Calu3 (cell line): ENCODE data around the gene CFAP20. TPM values are rescaled to one million over a fixed set of nuclear protein-coding genes. Genes with fewer than 3 reads are reported as not detected.

ENCODE experiments used
- BruUV-seq: library from RNA; stranded (reverse); fragments of 400-500 nt; replicated peaks from 2 replicates; lab custom pipeline; 2021; lab: Mats Ljungman, UMichigan
- CTCF ChIA-PET: fragments of 300-600 bp; sonication (Branson Sonifier 250); formaldehyde crosslinking; loops from one replicate; lab custom pipeline; 2022; ENCODE audit warnings: antibody characterized with exemption; lab: Charles Lee
- DNase-seq: peaks from one replicate; pipeline ENCODE4 v3.0.0; 2022
- H3K27ac Mint-ChIP-seq: one replicate; pipeline ENCODE4 v1.8.0; 2022; ENCODE audit warnings: mixed read lengths; ENCODE audit not compliant: unreplicated experiment
- H3K27me3 Mint-ChIP-seq: one replicate; pipeline ENCODE4 v1.8.0; 2022; ENCODE audit warnings: mixed read lengths; ENCODE audit not compliant: unreplicated experiment
- H3K36me3 Mint-ChIP-seq: one replicate; pipeline ENCODE4 v1.8.0; 2022; ENCODE audit warnings: mild to moderate bottlenecking, moderate library complexity, mixed read lengths; ENCODE audit not compliant: insufficient read depth, unreplicated experiment
- H3K4me1 Mint-ChIP-seq: one replicate; pipeline ENCODE4 v1.8.0; 2022; ENCODE audit warnings: mild to moderate bottlenecking, low read depth, mixed read lengths; ENCODE audit not compliant: unreplicated experiment
- H3K4me3 Mint-ChIP-seq: one replicate; pipeline ENCODE4 v1.8.0; 2022; ENCODE audit warnings: mild to moderate bottlenecking, low read depth, moderate library complexity, mixed read lengths; ENCODE audit not compliant: unreplicated experiment
- H3K9me3 Mint-ChIP-seq: one replicate; pipeline ENCODE4 v1.8.0; 2022; ENCODE audit warnings: low read depth, mixed read lengths; ENCODE audit not compliant: unreplicated experiment
- CTCF ChIP-seq: fragments of 200-600 bp; IDR thresholded peaks from one replicate; pipeline ENCODE4 v1.8.0; 2022; ENCODE audit warnings: antibody characterized with exemption; ENCODE audit not compliant: unreplicated experiment
- intact Hi-C: fragments of 100-400 bp; cut with micrococcal nuclease; formaldehyde crosslinking; loops from one replicate; pipeline ENCODE4 v1.10.0; 2022; ENCODE audit not compliant: unreplicated experiment
- total RNA-seq: library from RNA; stranded (reverse); gene quantifications from 2 replicates; pipeline ENCODE4 v1.2.3, GENCODE V29; 2022

CFAP20 gene
- total RNA-seq, 1 experiment from 2014 or later: 63.8 TPM

GRCh38 chr16:58148526-58148925 is 19.3 kb upstream of the CFAP20 start:
- Mint-ChIP-seq H3K27me3 (peaks cover 52% of the 10 kb centered on the region), H3K4me1 (no peaks in the 10 kb centered on the region), H3K27ac (no peak overlapping the region), H3K36me3 (no peaks in the 10 kb centered on the region), H3K9me3 (no peaks in the 10 kb centered on the region), H3K4me3 (no peak overlapping the region)
- intact Hi-C loops: no loop called here
- CTCF ChIA-PET: no interaction called here
- BruUV-seq: no TSS peak
- no peak for DNase-seq
- no peak for TF ChIP-seq CTCF

GRCh38 chr16:58148099-58148498 is 18.9 kb upstream of the CFAP20 start:
- TF ChIP-seq CTCF: no peak
- Mint-ChIP-seq H3K27me3 (peaks cover 56% of the 10 kb centered on the region), H3K4me3 (no peak overlapping the region), H3K9me3 (no peaks in the 10 kb centered on the region), H3K4me1 (no peaks in the 10 kb centered on the region), H3K27ac (no peak overlapping the region), H3K36me3 (no peaks in the 10 kb centered on the region)
- intact Hi-C loops: no loop called here
- DNase-seq: no peak
- CTCF ChIA-PET: no interaction called here
- no TSS peak for BruUV-seq

- no peak for DNase-seq
Measured at GRCh38 chr16:58138852-58139251, 9.7 kb upstream of the CFAP20 start.

GRCh38 chr16:58137581-58137980 is 8.4 kb upstream of the CFAP20 start:
- CTCF ChIA-PET: interaction anchor here (0.6 kb wide), 1 partner anchor 515 kb away, joined by 5 read pairs; no protein-coding TSS in a partner anchor
- no peak for DNase-seq
- no TSS peak for BruUV-seq
- Mint-ChIP-seq H3K4me1 (no peaks in the 10 kb centered on the region), H3K9me3 (peaks cover 10% of the 10 kb centered on the region), H3K36me3 (no peaks in the 10 kb centered on the region), H3K27ac (no peak overlapping the region), H3K4me3 (no peak overlapping the region), H3K27me3 (no peaks in the 10 kb centered on the region)
- intact Hi-C loops: no loop called here
- no peak for TF ChIP-seq CTCF

More at GRCh38 chr16:58138852-58139251, 9.7 kb upstream of the CFAP20 start:
- no peak for TF ChIP-seq CTCF
- H3K27me3 Mint-ChIP-seq: peaks cover 9% of the 10 kb centered on the region
- H3K36me3 Mint-ChIP-seq: no peaks in the 10 kb centered on the region
- no TSS peak for BruUV-seq
- intact Hi-C loops: no loop called here
- no peak overlapping the region for H3K4me3 Mint-ChIP-seq
- H3K4me1 Mint-ChIP-seq: no peaks in the 10 kb centered on the region
- peaks cover 10% of the 10 kb centered on the region for H3K9me3 Mint-ChIP-seq
- H3K27ac Mint-ChIP-seq: no peak overlapping the region
- CTCF ChIA-PET: interaction anchor here (0.9 kb wide), 1 partner anchor 17 kb away, joined by 3 read pairs; no protein-coding TSS in a partner anchor
